Lung microvascular endothelial cell (primary cell): ENCODE measurements around the gene SSC5D. TPM values are rescaled to one million over a fixed set of nuclear protein-coding genes. Genes with fewer than 3 reads are reported as not detected.
"Not testable (repeated sequence)": the region's sequence is repeated elsewhere in the genome, so short reads cannot be mapped to it uniquely, and the experiment has no call there.

Experiments used
- DNase-seq, 2 donors: peaks; one replicate each; pipeline versions ENCODE4 v3.0.0 to v3.0.0-alpha.2; 2010; ENCODE audit warnings: low read depth in 2 of 2
- total RNA-seq: library from RNA; depleted of rRNA; stranded (reverse); fragments of >200 nt; gene quantifications from 2 replicates; pipeline ENCODE4 v1.2.1, GENCODE V29; 2014

Gene SSC5D
- total RNA-seq, 1 donor from 2014 or later: not detected

DNA sequence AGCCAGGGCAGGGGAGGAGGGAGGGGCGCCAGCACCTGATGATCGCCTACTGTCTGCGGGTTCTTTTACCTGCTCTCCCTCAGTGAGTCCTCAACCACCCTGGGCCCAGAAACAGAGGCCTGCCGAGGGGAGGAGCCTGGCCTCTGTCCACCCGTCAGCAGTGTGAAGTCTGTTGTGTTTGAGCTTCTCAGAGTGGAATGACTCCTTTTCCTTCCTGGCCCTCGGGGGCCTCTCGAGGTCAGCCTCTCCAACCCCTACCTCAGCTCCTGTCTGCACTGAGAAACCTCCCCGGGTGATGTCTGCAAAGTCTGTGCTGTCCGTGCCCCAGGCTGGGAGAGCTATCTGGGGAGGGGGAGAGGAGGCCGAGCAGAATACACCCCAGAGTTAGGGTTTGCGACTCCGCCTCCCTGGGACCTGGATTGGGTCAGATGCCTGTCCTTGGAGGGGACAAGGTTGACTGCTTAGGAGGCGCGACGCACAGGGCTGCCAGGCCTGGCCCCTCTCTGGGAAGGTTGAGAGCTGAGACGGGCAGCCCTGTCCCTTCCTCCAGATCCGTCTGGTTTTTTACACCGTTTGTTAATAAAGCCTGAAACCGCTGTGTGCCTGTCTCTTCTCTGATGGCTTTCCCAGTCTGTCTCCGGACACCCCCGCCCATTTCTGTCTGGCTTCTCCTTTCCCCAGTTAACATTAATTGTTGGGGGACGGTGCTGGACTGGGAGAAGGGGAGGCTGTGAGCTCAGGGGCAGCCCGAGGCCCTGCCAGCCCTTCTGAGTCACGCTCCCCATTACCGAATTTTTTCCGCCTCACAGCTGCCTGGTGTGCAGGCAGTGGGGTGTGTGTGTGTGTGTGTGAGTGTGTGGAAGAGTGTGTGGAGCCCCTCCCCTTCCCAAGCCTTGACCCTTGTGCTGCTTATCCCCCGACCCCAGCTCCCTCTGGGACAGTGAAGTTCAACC is 989 bp upstream of the SSC5D start:
- DNase-seq: peak; percentile 91 to 93

DNA sequence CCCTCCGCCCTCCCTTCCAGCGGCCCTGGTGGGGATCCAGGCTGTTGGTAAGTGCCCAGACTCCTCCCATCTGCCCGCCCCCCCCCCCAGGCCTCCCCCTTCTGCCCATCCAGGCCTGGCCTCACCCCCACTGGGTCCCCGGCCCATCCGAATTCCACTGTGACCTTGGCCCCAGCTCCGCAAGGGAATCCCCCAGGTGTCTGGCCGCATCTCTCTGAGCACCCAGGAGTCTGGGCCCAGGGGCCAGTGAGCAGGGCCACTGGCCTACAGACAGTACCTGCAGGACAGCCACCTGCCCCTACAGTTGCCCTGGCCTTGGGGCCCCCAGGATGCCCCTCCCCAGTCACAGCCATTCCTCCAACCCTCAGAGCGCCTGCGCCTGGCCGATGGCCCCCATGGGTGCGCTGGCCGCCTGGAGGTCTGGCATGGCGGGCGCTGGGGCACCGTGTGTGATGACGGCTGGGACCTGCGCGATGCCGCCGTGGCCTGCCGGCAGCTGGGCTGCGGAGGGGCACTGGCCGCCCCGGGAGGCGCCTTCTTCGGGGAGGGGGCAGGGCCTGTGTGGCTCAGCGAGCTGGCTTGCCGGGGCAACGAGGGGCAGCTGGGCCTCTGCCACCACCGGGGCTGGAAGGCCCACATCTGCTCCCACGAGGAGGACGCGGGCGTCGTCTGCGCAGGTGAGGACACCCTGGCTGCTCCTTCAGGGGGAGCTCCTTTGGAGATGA is 912 bp downstream of the SSC5D start:
- no peak for DNase-seq

GRCh38 chr19:55489711-55490477 is 1.7 kb downstream of the SSC5D start:
- DNase-seq: no peak

DNA sequence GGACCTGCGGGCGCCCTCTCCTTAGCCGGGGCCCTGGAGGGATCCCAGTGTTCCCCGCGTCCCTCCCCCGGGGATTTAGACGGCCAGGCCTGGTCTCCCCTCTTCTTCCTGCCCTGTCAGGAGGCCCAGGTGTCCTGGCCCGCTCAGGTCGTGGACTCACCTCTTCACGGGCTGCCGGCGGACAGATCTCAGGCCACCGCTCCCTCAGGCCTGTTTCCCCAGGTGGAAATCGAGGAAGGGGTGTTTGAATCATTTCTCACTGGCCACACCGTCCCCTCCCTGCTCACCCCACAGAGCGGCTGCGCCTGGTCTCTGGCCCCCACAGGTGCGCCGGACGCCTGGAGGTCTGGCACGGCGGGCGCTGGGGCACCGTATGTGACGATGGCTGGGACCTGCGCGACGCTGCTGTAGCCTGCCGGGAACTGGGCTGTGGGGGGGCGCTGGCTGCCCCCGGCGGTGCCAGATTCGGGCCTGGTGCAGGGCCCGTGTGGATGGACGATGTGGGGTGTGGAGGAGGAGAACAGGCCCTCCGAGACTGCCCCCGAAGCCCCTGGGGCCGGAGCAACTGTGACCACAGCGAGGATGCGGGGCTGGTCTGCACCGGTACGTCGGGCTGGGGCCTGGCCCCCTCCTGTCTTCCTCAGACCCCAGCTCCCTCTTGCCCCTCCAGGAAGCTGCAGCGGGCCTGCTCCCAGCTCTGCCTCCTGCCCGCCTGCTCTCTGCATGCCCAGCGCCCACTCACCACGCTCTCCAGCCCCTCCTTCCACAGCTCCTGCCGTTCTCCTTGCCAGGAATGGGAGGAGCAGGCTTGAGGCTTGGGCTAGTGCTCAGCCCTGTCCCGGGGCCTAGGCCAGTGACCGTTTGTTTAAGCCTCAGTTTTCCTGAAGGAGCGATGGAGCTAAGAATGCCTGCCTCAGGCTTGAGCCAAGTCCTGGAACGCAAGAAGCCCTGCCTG is 2.5 kb downstream of the SSC5D start:
- no peak for DNase-seq

- DNase-seq: no peak
Measured at GRCh38 chr19:55491546-55492360, 3.5 kb downstream of the SSC5D start.

DNA sequence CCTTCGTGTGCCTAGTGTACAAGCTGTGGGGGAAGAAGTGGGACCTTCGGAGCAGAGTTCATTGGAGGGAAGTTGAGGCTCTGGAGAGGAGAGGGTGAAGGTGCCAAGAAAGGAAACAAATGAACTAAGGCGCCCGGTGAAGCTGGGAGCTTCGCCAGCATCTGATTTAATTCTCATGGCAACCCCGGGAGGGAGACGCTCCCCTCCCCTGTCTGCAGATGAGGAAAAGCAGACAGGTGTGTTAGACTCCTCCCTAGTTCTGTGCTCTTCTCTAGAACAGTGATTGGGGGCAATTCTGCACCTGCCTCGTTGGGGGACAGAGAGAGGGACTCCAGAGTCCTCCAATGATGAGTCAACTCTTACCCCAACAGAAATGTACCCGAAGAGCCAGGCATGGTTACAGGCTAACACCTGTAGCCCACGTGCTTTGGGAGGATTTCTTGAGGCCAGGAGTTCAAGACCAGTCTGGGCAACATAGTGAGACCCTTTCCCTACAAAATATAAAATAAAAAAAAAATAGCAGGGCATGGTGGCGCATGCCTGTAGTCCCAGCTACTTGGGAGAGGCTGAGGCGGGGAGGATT is 4.2 kb downstream of the SSC5D start:
- DNase-seq: no peak

DNA sequence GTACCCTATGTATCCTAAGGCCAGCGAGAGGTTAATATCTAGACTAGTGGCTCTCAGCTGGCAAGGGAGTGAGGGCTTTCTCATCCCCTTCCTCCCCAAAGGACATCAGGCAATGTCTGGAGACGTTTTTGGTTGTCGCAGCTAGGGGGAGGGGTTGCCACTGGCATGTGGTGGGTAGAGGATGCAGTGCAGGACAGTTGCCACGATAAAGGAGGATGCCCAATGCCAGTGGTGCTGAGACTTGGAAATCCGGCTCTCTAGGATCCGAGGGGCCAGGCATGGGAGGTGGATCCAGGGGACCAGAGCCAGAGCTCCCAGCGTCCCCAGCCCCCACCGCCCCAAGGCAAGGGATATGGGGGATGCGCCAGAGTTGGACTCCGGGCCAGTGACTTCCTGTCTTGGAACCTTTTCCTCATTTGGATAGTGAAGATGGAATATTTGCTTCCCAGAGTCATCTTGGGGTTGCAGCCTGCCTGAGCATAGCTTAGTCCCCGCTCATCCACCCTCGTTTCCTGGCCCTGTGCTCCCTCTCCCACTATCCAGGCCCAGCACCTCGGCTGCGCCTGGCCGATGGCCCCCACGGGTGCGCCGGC is 4.9 kb downstream of the SSC5D start:
- DNase-seq: no peak

GRCh38 chr19:55493645-55494171 is 5.5 kb downstream of the SSC5D start:
- DNase-seq: no peak

DNA sequence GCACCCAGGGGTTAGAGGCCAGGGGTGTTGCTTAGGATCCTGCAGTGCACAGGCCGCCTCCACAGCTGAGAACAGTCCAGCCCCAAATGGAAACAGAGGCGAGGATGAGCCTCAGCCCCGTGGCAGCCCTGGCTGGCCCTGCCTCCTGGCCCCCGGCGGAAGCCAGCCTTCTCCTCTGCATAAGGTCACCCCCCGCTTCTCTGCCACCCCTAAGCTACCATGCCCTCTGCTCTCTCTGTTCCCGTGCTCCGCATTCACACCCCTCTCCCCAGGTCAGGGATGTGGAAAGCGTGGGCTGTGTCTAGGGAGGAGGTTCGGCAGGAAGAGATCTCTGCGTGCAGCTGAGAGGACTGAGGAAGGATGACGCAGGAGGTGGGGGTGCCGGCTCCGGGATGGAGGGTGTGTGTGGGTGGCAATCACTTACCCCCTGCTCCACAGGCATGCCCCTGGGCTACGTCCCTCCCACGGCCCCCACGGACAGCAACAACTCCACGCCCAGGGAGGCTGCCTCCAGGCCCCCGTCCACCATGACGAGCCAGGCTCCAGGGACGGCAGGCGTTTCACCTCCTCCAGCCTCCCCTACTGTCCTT is 6.0 kb downstream of the SSC5D start:
- peak in 1 of 2 donors; percentile 65 for DNase-seq

DNA sequence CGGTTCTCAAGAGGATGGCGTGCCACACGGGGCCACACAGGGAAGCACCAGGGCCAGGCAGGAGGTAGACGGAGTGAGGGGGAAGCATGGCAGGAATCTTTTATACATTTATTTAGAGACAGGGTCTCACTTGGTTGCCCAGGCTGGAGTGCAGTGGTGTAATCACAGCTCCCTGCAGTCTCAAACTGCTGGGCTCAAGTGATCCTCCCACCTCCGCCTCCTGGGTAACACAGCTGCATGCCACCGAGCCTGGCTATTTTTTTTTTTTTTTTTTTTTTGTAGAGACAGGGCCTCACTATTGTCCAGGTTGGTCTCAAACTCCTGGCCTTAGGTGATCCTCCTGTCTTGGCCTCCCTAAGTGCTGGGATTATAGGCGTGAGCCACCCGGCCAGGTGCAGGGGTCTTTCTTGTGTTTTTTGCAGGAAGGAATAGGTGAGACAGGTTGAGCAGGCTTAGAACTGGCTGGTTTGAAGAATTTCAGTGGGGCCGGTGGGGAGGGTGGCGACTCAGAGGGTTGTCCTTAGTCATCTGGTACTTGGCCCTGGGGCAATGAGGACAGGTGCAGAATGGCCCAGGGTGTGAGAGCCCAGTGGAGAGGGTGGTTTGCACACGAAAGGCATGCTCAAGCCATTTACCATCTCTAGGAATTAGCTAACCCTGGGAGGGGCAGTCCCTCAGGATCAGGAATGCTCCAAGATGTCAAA is 7.6 kb downstream of the SSC5D start:
- DNase-seq: no peak

- DNase-seq: not testable (repeated sequence)
Measured at GRCh38 chr19:55496820-55497219, 8.6 kb downstream of the SSC5D start.

DNA sequence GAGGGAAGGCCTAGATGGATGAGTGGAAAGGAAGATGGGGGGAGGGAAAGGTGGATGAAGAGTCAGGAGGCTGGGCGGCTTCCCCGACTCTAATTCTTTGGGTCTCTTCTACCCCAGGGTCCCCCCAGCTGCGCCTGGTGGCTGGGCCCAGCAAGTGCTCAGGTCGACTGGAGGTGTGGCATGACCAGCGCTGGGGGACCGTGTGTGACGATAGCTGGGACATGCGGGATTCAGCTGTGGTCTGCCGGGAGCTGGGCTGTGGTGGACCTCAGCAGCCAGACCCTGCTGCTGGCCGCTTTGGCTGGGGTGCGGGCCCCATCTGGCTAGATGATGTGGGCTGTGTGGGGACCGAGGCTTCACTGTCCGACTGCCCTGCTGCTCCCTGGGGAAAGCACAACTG is 9.5 kb downstream of the SSC5D start:
- DNase-seq: no peak

GRCh38 chr19:55498246-55498840 is 10.1 kb downstream of the SSC5D start:
- no peak for DNase-seq

DNA sequence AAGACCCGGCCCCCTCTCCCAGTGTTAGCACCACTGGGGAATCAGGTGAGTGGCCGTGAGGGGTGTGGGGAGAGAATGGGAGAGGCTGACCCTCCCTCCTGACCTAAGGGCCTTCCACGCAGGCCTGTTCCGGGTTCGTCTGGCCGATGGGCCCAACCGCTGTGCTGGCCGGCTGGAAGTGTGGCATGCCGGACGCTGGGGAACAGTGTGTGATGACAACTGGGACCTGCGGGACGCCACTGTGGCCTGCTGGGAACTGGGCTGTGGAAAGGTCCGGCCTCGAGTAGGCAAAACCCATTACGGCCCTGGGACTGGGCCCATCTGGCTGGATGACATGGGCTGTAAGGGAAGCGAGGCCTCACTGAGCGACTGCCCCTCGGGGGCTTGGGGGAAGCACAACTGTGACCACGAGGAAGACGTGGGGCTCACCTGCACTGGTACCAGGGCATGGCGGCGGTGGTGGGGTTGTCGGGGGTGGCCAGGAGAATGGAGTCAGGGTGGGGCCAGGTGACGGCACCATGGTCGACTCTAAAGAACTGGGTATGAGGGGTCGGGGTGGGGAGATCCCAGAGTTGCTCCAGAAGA is 12.2 kb downstream of the SSC5D start:
- no peak for DNase-seq

GRCh38 chr19:55502197-55502952 is 14.1 kb downstream of the SSC5D start:
- no peak for DNase-seq

DNA sequence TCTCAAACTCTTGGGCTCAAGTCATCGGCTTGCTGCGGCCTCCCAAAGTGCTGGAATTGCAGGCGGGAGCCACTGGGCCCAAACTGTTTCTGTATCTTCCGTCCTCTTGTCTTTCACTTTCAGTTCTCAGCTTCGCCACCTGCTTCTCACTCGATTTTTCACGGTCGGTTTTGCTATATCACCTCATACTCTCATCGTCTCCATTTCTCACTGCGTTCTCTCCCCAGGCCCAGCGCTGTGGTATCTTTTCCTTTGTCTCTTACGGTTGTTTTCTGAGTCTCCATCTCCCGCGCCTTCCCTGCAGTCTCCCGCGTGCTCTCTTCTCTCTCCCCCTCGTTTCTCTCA is 14.9 kb downstream of the SSC5D start:
- no peak for DNase-seq
